Pancreas (tissue), 10 donors: Measurements from ENCODE around the gene PUM2. TPM values are rescaled to one million over a fixed set of nuclear protein-coding genes. Genes with fewer than 3 reads are reported as not detected.

ENCODE experiments used
- ATAC-seq, 4 donors: fragments of 200-7000 bp; cut with Tn5 transposase; one replicate each; pipeline versions ENCODE4 v1.8.0 to v1.9.1; 2020; ENCODE audit warnings: mild to moderate bottlenecking in 4 of 4, moderate library complexity in 4 of 4
- DNase-seq, 6 donors: peaks; one replicate each; pipeline ENCODE4 v3.0.0-alpha.2; 2020
- FAIRE-seq: peaks from 2 replicates; lab custom pipeline; 2012; peaks lifted over from hg19 to GRCh38; lab: Jason Lieb, UNC
- H3K27ac ChIP-seq, 4 donors: fragments of 200-600 bp; sonication (generic); 1 replicate in 3 of 4; 2 replicates in 1 of 4; pipeline versions ENCODE4 v1.5.0 to v1.8.0; 2020
- H3K27me3 ChIP-seq, 4 donors: fragments of 200-600 bp; one replicate each; pipeline ENCODE4 v1.8.0; 2021
- H3K36me3 ChIP-seq, 3 donors: fragments of 200-600 bp; sonication (generic) in 1 of 3; one replicate each; pipeline versions ENCODE4 v1.5.0 to v1.8.0; 2020 to 2021
- H3K4me1 ChIP-seq, 3 donors: fragments of 200-600 bp; one replicate each; pipeline ENCODE4 v1.8.0; 2021
- H3K4me3 ChIP-seq, 4 donors: fragments of 200-600 bp; sonication (generic) in 2 of 4; one replicate each; pipeline versions ENCODE4 v1.5.0 to v1.8.0; 2020 to 2021
- H3K9me3 ChIP-seq, 4 donors: fragments of 200-600 bp; one replicate each; pipeline ENCODE4 v1.8.0; 2021
- CTCF ChIP-seq, 4 donors: fragments of 200-600 bp; sonication (generic) in 3 of 4; IDR thresholded peaks; one replicate each; pipeline versions ENCODE4 v1.5.0 to v1.8.0; 2021; ENCODE audit warnings: antibody characterized with exemption in 4 of 4
- WGBS, 2 donors: extraction: QIAGEN DNeasy Blood & Tissue Kit; methylation state at CpG; one replicate each; pipeline ENCODE4 v1.1.7; 2013; 5-methylcytosine and 5-hydroxymethylcytosine counted together
- intact Hi-C, 3 donors: fragments of 100-400 bp; cut with DNase I; formaldehyde crosslinking; loops; one replicate each; pipeline versions ENCODE4 v1.11.1 to v1.14.2; 2022
- polyA plus RNA-seq, 2 donors: library from polyadenylated mRNA; stranded (reverse); fragments of 200-250 nt; gene quantifications; one replicate each; pipeline ENCODE4 v1.2.3, GENCODE V29; 2013
- total RNA-seq, 6 donors: library from RNA; stranded (reverse); fragmentation: NEBNext Ultra II Directional in 4 of 6; extraction: Animal tissue kit (Norgen Biotek cat#: 25700) in 4 of 6; gene quantifications; one replicate each; pipeline versions ENCODE4 v1.2.1 to v1.2.4, GENCODE V29; 2021 to 2023
- donor health status: healthy with polysubstance abuse.
- donor health status: DM: no; HTN: no; CAD: no; lungs with moderate emphysema.
- donor health status: DM: no; HTN: no; CAD: no.
- donor health status: control.
- donor health status: control.
- donor health status: Bipolar disorder and iron deficiency.
- donor health status: DM: yes; HTN: yes; CAD: no.
- donor health status: DM: no; HTN: no; CAD: no.
- donor health status: DM: no; HTN: no; CAD: no.
- donor health status: DM: yes; HTN: yes; CAD: no.

PUM2 gene
- total and polyA plus RNA-seq, 8 donors, result 17.0 to 70.2 (median 40.8) TPM

GRCh38 chr2:20326163-20326780 lies 24.4 kb downstream of the PUM2 start:
- Histone ChIP-seq H3K36me3 (peaks cover 0 to 6% (median 0%) of the 10 kb centered on the region in 3 donors), H3K27me3 (no peaks in the 10 kb centered on the region), H3K9me3 (no peaks in the 10 kb centered on the region), H3K4me3 (no peak overlapping the region), H3K27ac (no peak overlapping the region), H3K4me1 (peaks cover 7 to 21% (median 10%) of the 10 kb centered on the region in 3 donors)
- 35 to 38% methylated on average over 4 of the region's 4 CpGs for WGBS, 2 donors
- FAIRE-seq (no peak), ATAC-seq (peak; percentile 80 to 94 (median 88)), DNase-seq (peak in 3 of 6 donors; percentile 15 to 40 (median 34))
- peak; percentile 33 to 55 (median 42) for TF ChIP-seq CTCF (IDR thresholded peaks at IDR 0.05)
- intact Hi-C loops, result no loop called here

- Histone ChIP-seq H3K36me3 (peaks cover 0 to 12% (median 4%) of the 10 kb centered on the region in 3 donors), H3K27ac (no peak overlapping the region), H3K4me3 (no peak overlapping the region), H3K9me3 (no peaks in the 10 kb centered on the region), H3K4me1 (peaks cover 6 to 20% (median 10%) of the 10 kb centered on the region in 3 donors), H3K27me3 (no peaks in the 10 kb centered on the region)
- ATAC-seq (no peak), FAIRE-seq (no peak), DNase-seq (no peak)
- WGBS, 2 donors, result 94% methylated on average over 11 of the region's 11 CpGs
- intact Hi-C loops, result no loop called here
- no peak for TF ChIP-seq CTCF (IDR thresholded peaks at IDR 0.05)
These were observed 27.9 kb downstream of the PUM2 start for GRCh38 chr2:20322527-20323300.

- peaks cover 0 to 37% (median 16%) of the 10 kb centered on the region in 3 donors for H3K36me3 ChIP-seq
- ATAC-seq, result no peak
- TF ChIP-seq CTCF (IDR thresholded peaks at IDR 0.05), result no peak
- DNase-seq, result no peak
- intact Hi-C loops, result no loop called here
- no peak for FAIRE-seq
- WGBS, 2 donors, result 97 to 100% methylated on average over 3 of the region's 3 CpGs
- no peaks in the 10 kb centered on the region for H3K27me3 ChIP-seq
- H3K27ac ChIP-seq, result no peak overlapping the region
- no peaks in the 10 kb centered on the region for H3K4me1 ChIP-seq
- no peak overlapping the region for H3K4me3 ChIP-seq
- no peaks in the 10 kb centered on the region for H3K9me3 ChIP-seq
These were observed 33.0 kb downstream of the PUM2 start for GRCh38 chr2:20317690-20318089.

- Histone ChIP-seq H3K4me1 (no peaks in the 10 kb centered on the region), H3K9me3 (no peaks in the 10 kb centered on the region), H3K36me3 (peaks cover 0 to 38% (median 16%) of the 10 kb centered on the region in 3 donors), H3K4me3 (no peak overlapping the region), H3K27ac (no peak overlapping the region), H3K27me3 (no peaks in the 10 kb centered on the region)
- ATAC-seq (no peak), FAIRE-seq (no peak), DNase-seq (no peak)
- 80 to 84% methylated on average over 1 of the region's 1 CpG for WGBS, 2 donors
- intact Hi-C loops, result no loop called here
- TF ChIP-seq CTCF (IDR thresholded peaks at IDR 0.05), result no peak
These were observed 33.4 kb downstream of the PUM2 start for GRCh38 chr2:20317197-20317596.
